Neural crest cell (in vitro differentiated cells): ENCODE measurements around the gene CRB1. TPM values are rescaled to one million over a fixed set of nuclear protein-coding genes. Genes with fewer than 3 reads are reported as not detected.

ENCODE experiments used
- DNase-seq: peaks from one replicate; pipeline ENCODE4 v3.0.0; 2021; ENCODE audit warnings: low read depth, mixed read lengths, low spot score
- H3K27ac Mint-ChIP-seq: one replicate; pipeline ENCODE4 v1.8.0; 2021; ENCODE audit warnings: mild to moderate bottlenecking, mixed read lengths; ENCODE audit not compliant: unreplicated experiment
- H3K27me3 Mint-ChIP-seq: 2 replicates; pipeline ENCODE4 v1.8.0; 2021; ENCODE audit warnings: low read depth, mild to moderate bottlenecking, mixed read lengths
- H3K36me3 Mint-ChIP-seq: 2 replicates; pipeline ENCODE4 v1.8.0; 2021; ENCODE audit warnings: low read depth, mild to moderate bottlenecking, mixed read lengths
- H3K4me1 Mint-ChIP-seq: 2 replicates; pipeline ENCODE4 v1.8.0; 2021; ENCODE audit warnings: mixed read lengths
- H3K4me3 Mint-ChIP-seq: one replicate; pipeline ENCODE4 v1.8.0; 2021; ENCODE audit warnings: mild to moderate bottlenecking, mixed read lengths
- H3K9me3 Mint-ChIP-seq: 2 replicates; pipeline ENCODE4 v1.8.0; 2021; ENCODE audit warnings: mixed read lengths
- CTCF ChIP-seq: fragments of 200-600 bp; sonication (generic); conservative IDR thresholded peaks from 2 replicates; pipeline ENCODE4 v1.5.0; 2021; ENCODE audit warnings: antibody characterized with exemption, mild to moderate bottlenecking
- total RNA-seq: library from RNA; stranded (reverse); gene quantifications from 2 replicates; pipeline ENCODE4 v1.2.1, GENCODE V29; 2021

The CRB1 gene
- total RNA-seq, 1 donor from 2014 or later: 1.9 TPM

- no peak for DNase-seq
- H3K36me3 Mint-ChIP-seq: no peaks in the 10 kb centered on the region
- no peak for TF ChIP-seq CTCF
- no peak overlapping the region for H3K4me3 Mint-ChIP-seq
- H3K9me3 Mint-ChIP-seq: no peaks in the 10 kb centered on the region
- H3K27me3 Mint-ChIP-seq: no peaks in the 10 kb centered on the region
- H3K27ac Mint-ChIP-seq: no peak overlapping the region
- H3K4me1 Mint-ChIP-seq: no peaks in the 10 kb centered on the region
Measured at GRCh38 chr1:197467881-197468280, 199.8 kb downstream of the CRB1 start.

GRCh38 chr1:197468543-197469175 is 200.6 kb downstream of the CRB1 start:
- H3K4me3 Mint-ChIP-seq: no peak overlapping the region
- H3K36me3 Mint-ChIP-seq: no peaks in the 10 kb centered on the region
- TF ChIP-seq CTCF: no peak
- H3K27me3 Mint-ChIP-seq: no peaks in the 10 kb centered on the region
- no peaks in the 10 kb centered on the region for H3K4me1 Mint-ChIP-seq
- no peak for DNase-seq
- H3K9me3 Mint-ChIP-seq: no peaks in the 10 kb centered on the region
- no peak overlapping the region for H3K27ac Mint-ChIP-seq

GRCh38 chr1:197469620-197470210 is 201.7 kb downstream of the CRB1 start:
- Mint-ChIP-seq H3K4me3 (no peak overlapping the region), H3K36me3 (no peaks in the 10 kb centered on the region), H3K27ac (no peak overlapping the region), H3K4me1 (no peaks in the 10 kb centered on the region), H3K27me3 (no peaks in the 10 kb centered on the region), H3K9me3 (no peaks in the 10 kb centered on the region)
- DNase-seq: no peak
- no peak for TF ChIP-seq CTCF

- DNase-seq: no peak
- H3K27me3 Mint-ChIP-seq: no peaks in the 10 kb centered on the region
- H3K4me1 Mint-ChIP-seq: no peaks in the 10 kb centered on the region
- no peak overlapping the region for H3K27ac Mint-ChIP-seq
- TF ChIP-seq CTCF: no peak
- H3K4me3 Mint-ChIP-seq: no peak overlapping the region
- H3K9me3 Mint-ChIP-seq: no peaks in the 10 kb centered on the region
- no peaks in the 10 kb centered on the region for H3K36me3 Mint-ChIP-seq
Measured at GRCh38 chr1:197470330-197470729, 202.3 kb downstream of the CRB1 start.

GRCh38 chr1:197471248-197471985 is 203.4 kb downstream of the CRB1 start:
- H3K27ac Mint-ChIP-seq: no peak overlapping the region
- no peaks in the 10 kb centered on the region for H3K36me3 Mint-ChIP-seq
- no peak overlapping the region for H3K4me3 Mint-ChIP-seq
- TF ChIP-seq CTCF: no peak
- DNase-seq: no peak
- H3K27me3 Mint-ChIP-seq: no peaks in the 10 kb centered on the region
- H3K4me1 Mint-ChIP-seq: no peaks in the 10 kb centered on the region
- H3K9me3 Mint-ChIP-seq: no peaks in the 10 kb centered on the region
